Measurements from ENCODE around the gene UBN1. TPM values are rescaled to one million over a fixed set of nuclear protein-coding genes. Genes with fewer than 3 reads are reported as not detected.
"Not testable (repeated sequence)": the region's sequence is repeated elsewhere in the genome, so short reads cannot be mapped to it uniquely, and the experiment has no call there.

The UBN1 gene
- total and polyA plus RNA-seq, 10 of the 15 experiments (the other 5 are each of a cell fraction or from before 2014, with no cell fraction given), result 2.1 to 32.5 (median 13.9) TPM

DNA sequence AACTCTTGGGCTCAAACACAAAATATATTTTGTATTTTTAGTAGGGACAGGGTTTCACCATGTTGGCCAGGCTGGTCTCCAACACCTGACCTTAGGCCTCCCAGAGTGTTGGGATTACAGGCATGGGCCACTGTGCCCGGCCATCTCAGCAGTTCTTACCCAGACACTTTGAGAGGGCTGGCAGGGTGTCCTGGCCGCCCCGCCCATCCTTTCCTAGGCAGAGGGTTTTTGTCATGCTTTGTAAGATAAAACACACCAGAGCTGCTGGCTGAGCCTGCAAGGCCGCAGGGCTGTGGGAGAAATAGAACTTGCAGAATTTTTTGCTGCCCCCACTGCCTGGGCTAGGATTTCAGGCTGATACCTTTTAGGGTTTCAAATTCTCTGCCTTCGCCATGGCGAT is 80.9 kb downstream of the UBN1 start (continued):
- TF ChIP-seq ZNF592 (IDR thresholded peaks at IDR 0.05), result no peak
- TF ChIP-seq ATF7 (IDR thresholded peaks at IDR 0.05; ENCODE audit: low read depth), result no peak
- no peak for TF ChIP-seq KDM1A (IDR thresholded peaks at IDR 0.05; ENCODE audit: borderline replicate concordance)

DNA sequence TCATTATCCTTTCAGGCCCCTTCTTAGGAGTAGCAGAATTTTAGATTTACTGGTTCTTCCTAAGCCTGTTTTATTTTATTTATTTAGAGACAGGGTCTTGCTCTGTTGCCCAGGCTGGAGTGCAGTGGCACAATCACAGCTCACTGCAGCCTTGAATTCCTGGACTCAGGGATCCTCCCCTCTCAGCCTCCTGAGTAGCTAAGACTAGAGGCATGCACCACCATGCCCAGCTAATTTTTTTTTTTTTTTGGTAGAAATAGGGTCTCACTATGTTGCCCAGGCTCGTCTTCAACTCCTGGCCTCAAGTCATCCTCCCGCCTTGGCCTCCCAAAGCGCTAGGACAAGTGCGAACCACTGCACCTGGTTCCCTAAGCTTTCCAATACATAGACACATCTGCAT is 82.3 kb downstream of the UBN1 start:
- H3K9me3 ChIP-seq (replicated peaks; ENCODE audit: control insufficient read depth, insufficient read depth, low read length); H3K4me3 ChIP-seq; H4K20me1 ChIP-seq (ENCODE audit: control insufficient read depth, insufficient read depth); H3K27me3 ChIP-seq (replicated peaks in 1 of 2; ENCODE audit: control insufficient read depth in 2 of 2, insufficient read depth in 2 of 2, low read length in 1 of 2); CTCF ChIA-PET; intact Hi-C loops (cut with micrococcal nuclease; ENCODE audit: unreplicated experiment); H2AFZ ChIP-seq (ENCODE audit: control insufficient read depth, low read depth, low read length); RAD21 ChIA-PET (ENCODE audit: unreplicated experiment); H3K4me1 ChIP-seq (ENCODE audit: control insufficient read depth, insufficient read depth, low read length); SMC1A ChIA-PET (ENCODE audit: uncharacterized antibody, unreplicated experiment); H3K36me3 ChIP-seq (ENCODE audit: control insufficient read depth in 2 of 2, insufficient read depth in 2 of 2, low read length in 1 of 2); H3K4me2 ChIP-seq (ENCODE audit: control insufficient read depth, insufficient read depth); DNase-seq (ENCODE audit: low read depth, low spot score); in situ Hi-C loops (cut with MboI); ATAC-seq; H3K79me2 ChIP-seq (ENCODE audit: control insufficient read depth, insufficient read depth, low read length); H3K9ac ChIP-seq (ENCODE audit: control insufficient read depth, insufficient read depth, low read length); BruUV-seq (replicated peaks); FAIRE-seq; H3K27ac ChIP-seq (ENCODE audit: control insufficient read depth, insufficient read depth); POLR2A ChIA-PET: not testable (repeated sequence)
- 96% methylated on average over 3 of the region's 4 CpGs for WGBS (ENCODE audit: insufficient coverage, insufficient replicate concordance, low lambda C conversion rate, missing lambda C conversion rate)
